Measurements from ENCODE around the gene PDIA5. TPM values are rescaled to one million over a fixed set of nuclear protein-coding genes. Genes with fewer than 3 reads are reported as not detected.

PDIA5 gene
- total RNA-seq, 2 experiments from 2014 or later, result 2.2 to 3.0 TPM

DNA sequence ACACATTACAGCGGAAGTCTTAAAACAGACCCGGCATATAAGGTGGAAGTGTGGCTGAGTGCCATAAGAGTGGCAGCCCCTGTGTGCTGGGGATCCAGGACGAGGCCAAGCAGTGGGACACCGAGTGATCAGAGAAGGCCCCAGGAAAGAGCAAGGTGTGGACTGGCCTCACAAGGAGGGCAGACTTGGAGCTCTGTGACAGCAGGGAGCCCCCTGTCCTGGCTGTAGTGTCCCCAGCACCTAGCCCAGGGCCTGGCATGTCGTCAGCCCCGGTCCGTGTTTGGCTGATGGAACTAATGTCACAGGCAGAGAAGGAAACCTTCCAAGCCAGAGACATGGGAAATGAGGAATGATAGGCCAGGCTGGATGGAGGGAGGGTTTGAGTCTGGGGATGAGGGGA, 4.8 kb downstream of the PDIA5 start:
- no peak overlapping the region for H3K27ac ChIP-seq (ENCODE audit: low read depth in 1 of 2, low read length in 2 of 2)
- Mint-ChIP-seq H3K27ac (no peak overlapping the region), H3K27me3 (no peaks in the 10 kb centered on the region), H3K9me3 (no peaks in the 10 kb centered on the region), H3K4me1 (ENCODE audit: low read depth) (peaks cover 24% of the 10 kb centered on the region), H3K4me3 (no peak overlapping the region), H3K36me3 (ENCODE audit: low read depth) (no peaks in the 10 kb centered on the region)
- ChIA-PET POLR2A (no interaction called here), CTCF (no interaction called here)
- intact Hi-C loops (cut with DNase I, micrococcal nuclease), result no loop called here
- ATAC-seq (ENCODE audit: poor library complexity) (no peak), DNase-seq (no peak)
- no peaks in the 10 kb centered on the region for H3K9me3 ChIP-seq (ENCODE audit: control insufficient read depth in 1 of 2, insufficient read depth in 1 of 2, low read length in 2 of 2)
- no peak overlapping the region for H3K4me3 ChIP-seq (ENCODE audit: low read length)
- no peaks in the 10 kb centered on the region for H3K27me3 ChIP-seq (ENCODE audit: control insufficient read depth in 1 of 2, insufficient read depth in 2 of 2, low read length in 2 of 2)
- TF ChIP-seq, protein P1, sequence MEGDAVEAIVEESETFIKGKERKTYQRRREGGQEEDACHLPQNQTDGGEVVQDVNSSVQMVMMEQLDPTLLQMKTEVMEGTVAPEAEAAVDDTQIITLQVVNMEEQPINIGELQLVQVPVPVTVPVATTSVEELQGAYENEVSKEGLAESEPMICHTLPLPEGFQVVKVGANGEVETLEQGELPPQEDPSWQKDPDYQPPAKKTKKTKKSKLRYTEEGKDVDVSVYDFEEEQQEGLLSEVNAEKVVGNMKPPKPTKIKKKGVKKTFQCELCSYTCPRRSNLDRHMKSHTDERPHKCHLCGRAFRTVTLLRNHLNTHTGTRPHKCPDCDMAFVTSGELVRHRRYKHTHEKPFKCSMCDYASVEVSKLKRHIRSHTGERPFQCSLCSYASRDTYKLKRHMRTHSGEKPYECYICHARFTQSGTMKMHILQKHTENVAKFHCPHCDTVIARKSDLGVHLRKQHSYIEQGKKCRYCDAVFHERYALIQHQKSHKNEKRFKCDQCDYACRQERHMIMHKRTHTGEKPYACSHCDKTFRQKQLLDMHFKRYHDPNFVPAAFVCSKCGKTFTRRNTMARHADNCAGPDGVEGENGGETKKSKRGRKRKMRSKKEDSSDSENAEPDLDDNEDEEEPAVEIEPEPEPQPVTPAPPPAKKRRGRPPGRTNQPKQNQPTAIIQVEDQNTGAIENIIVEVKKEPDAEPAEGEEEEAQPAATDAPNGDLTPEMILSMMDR (IDR thresholded peaks at IDR 0.05), result no peak
- no peaks in the 10 kb centered on the region for H3K36me3 ChIP-seq (ENCODE audit: insufficient read depth, low read length)
- H3K4me1 ChIP-seq (ENCODE audit: insufficient read depth, low read length), result peaks cover 23% of the 10 kb centered on the region

DNA sequence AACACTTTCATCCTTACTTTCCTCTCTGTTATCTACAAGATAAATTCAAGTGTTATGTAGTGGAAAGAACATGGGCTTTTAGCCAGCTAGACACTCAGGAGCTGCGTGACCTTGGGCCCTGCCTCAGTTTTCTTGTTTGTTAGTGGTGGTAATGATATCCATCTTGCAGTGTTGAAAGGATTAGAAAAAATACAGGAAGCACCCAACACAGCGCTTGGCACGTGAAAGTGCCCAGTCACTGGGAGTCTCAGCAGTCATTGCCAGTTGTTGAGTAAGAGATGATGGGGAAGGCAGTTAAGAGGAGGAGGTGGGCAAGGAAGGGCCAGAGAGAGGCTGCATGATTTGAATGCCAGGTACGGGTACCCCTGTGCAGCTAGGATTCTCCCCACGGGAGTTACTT, 5.3 kb downstream of the PDIA5 start:
- H3K9me3 ChIP-seq (ENCODE audit: control insufficient read depth in 1 of 2, insufficient read depth in 1 of 2, low read length in 2 of 2), result no peaks in the 10 kb centered on the region
- peaks cover 20% of the 10 kb centered on the region for H3K4me1 ChIP-seq (ENCODE audit: insufficient read depth, low read length)
- POLR2A ChIA-PET, result no interaction called here
- CTCF ChIA-PET, result no interaction called here
- no peaks in the 10 kb centered on the region for H3K27me3 ChIP-seq (ENCODE audit: control insufficient read depth in 1 of 2, insufficient read depth in 2 of 2, low read length in 2 of 2)
- Mint-ChIP-seq H3K27ac (no peak overlapping the region), H3K9me3 (no peaks in the 10 kb centered on the region), H3K36me3 (ENCODE audit: low read depth) (no peaks in the 10 kb centered on the region), H3K4me3 (no peak overlapping the region), H3K27me3 (no peaks in the 10 kb centered on the region), H3K4me1 (ENCODE audit: low read depth) (peaks cover 21% of the 10 kb centered on the region)
- no peak overlapping the region for H3K4me3 ChIP-seq (ENCODE audit: low read length)
- TF ChIP-seq, protein P1 (IDR thresholded peaks at IDR 0.05), result no peak
- no peaks in the 10 kb centered on the region for H3K36me3 ChIP-seq (ENCODE audit: insufficient read depth, low read length)
- ATAC-seq (ENCODE audit: poor library complexity) (no peak), DNase-seq (peak in 2 of 14 experiments; percentile 9 to 29)
- no peak overlapping the region for H3K27ac ChIP-seq (ENCODE audit: low read depth in 1 of 2, low read length in 2 of 2)
- intact Hi-C loops (cut with DNase I, micrococcal nuclease), result no loop called here

DNA sequence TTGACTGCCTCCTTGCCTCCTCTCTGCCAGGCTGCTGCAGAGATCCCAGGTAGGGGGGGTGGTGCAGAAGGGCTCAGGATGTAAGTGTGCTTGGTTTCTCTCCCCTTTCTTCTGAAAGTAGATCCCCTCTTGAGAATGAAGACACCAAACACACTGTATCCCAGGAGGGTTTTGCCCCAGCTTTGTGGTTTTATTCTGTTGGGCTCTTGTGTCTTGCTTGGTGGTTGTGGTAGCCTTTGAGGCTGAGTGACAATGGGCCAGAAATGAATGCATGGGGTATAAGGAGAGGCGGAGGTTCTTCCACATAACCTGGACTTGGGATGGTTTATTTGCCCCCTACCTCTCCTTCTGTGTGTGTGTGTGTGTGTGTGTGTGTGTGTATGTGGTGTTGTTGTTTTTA, 5.7 kb downstream of the PDIA5 start:
- POLR2A ChIA-PET, result no interaction called here
- no peaks in the 10 kb centered on the region for H3K36me3 ChIP-seq (ENCODE audit: insufficient read depth, low read length)
- H3K36me3 Mint-ChIP-seq (ENCODE audit: low read depth), result no peaks in the 10 kb centered on the region
- CTCF ChIA-PET, result no interaction called here
- TF ChIP-seq, protein P1 (IDR thresholded peaks at IDR 0.05), result no peak
- ATAC-seq (ENCODE audit: poor library complexity) (no peak), DNase-seq (no peak)
- no peak overlapping the region for H3K27ac Mint-ChIP-seq
- peaks cover 20% of the 10 kb centered on the region for H3K4me1 Mint-ChIP-seq (ENCODE audit: low read depth)
- no peak overlapping the region for H3K4me3 Mint-ChIP-seq
- H3K9me3 ChIP-seq (ENCODE audit: control insufficient read depth in 1 of 2, insufficient read depth in 1 of 2, low read length in 2 of 2), result no peaks in the 10 kb centered on the region
- H3K9me3 Mint-ChIP-seq, result no peaks in the 10 kb centered on the region
- peaks cover 16% of the 10 kb centered on the region for H3K4me1 ChIP-seq (ENCODE audit: insufficient read depth, low read length)
- no peak overlapping the region for H3K4me3 ChIP-seq (ENCODE audit: low read length)
- intact Hi-C loops (cut with DNase I, micrococcal nuclease), result no loop called here
- H3K27me3 Mint-ChIP-seq, result no peaks in the 10 kb centered on the region
- no peaks in the 10 kb centered on the region for H3K27me3 ChIP-seq (ENCODE audit: control insufficient read depth in 1 of 2, insufficient read depth in 2 of 2, low read length in 2 of 2)
- H3K27ac ChIP-seq (ENCODE audit: low read depth in 1 of 2, low read length in 2 of 2), result no peak overlapping the region
